Measurements from ENCODE around the gene RBM11.

The RBM11 gene

GRCh38 chr21:14243874-14244273 lies 27.9 kb downstream of the RBM11 start:
- TF ChIP-seq, protein P1, sequence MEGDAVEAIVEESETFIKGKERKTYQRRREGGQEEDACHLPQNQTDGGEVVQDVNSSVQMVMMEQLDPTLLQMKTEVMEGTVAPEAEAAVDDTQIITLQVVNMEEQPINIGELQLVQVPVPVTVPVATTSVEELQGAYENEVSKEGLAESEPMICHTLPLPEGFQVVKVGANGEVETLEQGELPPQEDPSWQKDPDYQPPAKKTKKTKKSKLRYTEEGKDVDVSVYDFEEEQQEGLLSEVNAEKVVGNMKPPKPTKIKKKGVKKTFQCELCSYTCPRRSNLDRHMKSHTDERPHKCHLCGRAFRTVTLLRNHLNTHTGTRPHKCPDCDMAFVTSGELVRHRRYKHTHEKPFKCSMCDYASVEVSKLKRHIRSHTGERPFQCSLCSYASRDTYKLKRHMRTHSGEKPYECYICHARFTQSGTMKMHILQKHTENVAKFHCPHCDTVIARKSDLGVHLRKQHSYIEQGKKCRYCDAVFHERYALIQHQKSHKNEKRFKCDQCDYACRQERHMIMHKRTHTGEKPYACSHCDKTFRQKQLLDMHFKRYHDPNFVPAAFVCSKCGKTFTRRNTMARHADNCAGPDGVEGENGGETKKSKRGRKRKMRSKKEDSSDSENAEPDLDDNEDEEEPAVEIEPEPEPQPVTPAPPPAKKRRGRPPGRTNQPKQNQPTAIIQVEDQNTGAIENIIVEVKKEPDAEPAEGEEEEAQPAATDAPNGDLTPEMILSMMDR (IDR thresholded peaks at IDR 0.05; ENCODE audit: unreplicated experiment in 3 of 3): no peak

GRCh38 chr21:14244911-14245310 lies 29.0 kb downstream of the RBM11 start:
- H3K9me3 Mint-ChIP-seq: peaks cover 3% of the 10 kb centered on the region
- H3K4me1 Mint-ChIP-seq: no peaks in the 10 kb centered on the region
- H3K27me3 Mint-ChIP-seq (ENCODE audit: low read depth): no peaks in the 10 kb centered on the region
- no peak overlapping the region for H3K4me3 Mint-ChIP-seq
- no peak overlapping the region for H3K27ac Mint-ChIP-seq
- TF ChIP-seq, protein P1 (IDR thresholded peaks at IDR 0.05; ENCODE audit: unreplicated experiment in 3 of 3): no peak
- no peaks in the 10 kb centered on the region for H3K36me3 Mint-ChIP-seq (ENCODE audit: low read depth)

More at GRCh38 chr21:14243874-14244273, 27.9 kb downstream of the RBM11 start:
- Mint-ChIP-seq H3K4me3 (no peak overlapping the region), H3K9me3 (no peaks in the 10 kb centered on the region), H3K36me3 (ENCODE audit: low read depth) (no peaks in the 10 kb centered on the region), H3K4me1 (no peaks in the 10 kb centered on the region), H3K27ac (no peak overlapping the region), H3K27me3 (ENCODE audit: low read depth) (no peaks in the 10 kb centered on the region)

- Mint-ChIP-seq H3K27ac (no peak overlapping the region), H3K4me1 (no peaks in the 10 kb centered on the region), H3K27me3 (ENCODE audit: low read depth) (no peaks in the 10 kb centered on the region), H3K36me3 (ENCODE audit: low read depth) (no peaks in the 10 kb centered on the region), H3K4me3 (no peak overlapping the region), H3K9me3 (peaks cover 5% of the 10 kb centered on the region)
- TF ChIP-seq, protein P1 (IDR thresholded peaks at IDR 0.05; ENCODE audit: unreplicated experiment in 3 of 3): no peak
These were observed 29.8 kb downstream of the RBM11 start for GRCh38 chr21:14245711-14246110.

- peaks cover 5% of the 10 kb centered on the region for H3K9me3 Mint-ChIP-seq
These were observed 35.4 kb downstream of the RBM11 start for GRCh38 chr21:14251336-14251735.

DNA sequence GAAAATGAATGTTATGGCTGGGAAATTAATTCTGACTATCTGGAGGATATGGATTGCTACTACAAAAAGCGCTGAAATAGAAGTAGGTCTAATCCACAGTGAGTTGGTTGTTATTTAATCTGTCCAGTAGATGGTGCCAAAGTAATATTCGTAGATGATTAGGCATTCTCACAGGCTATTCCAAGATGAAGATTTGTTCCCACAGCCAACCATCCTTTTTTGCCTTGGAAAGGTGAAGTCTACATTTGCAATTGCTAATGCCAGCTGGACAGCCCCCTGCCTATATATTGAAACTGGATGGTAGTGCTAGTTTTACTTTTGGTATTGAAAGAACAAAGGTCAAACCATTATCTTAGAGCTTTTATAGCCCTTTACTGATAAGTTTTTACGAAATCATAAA lies 43.8 kb downstream of the RBM11 start:
- H3K4me1 Mint-ChIP-seq: no peaks in the 10 kb centered on the region
- no peak overlapping the region for H3K27ac Mint-ChIP-seq
- H3K4me3 Mint-ChIP-seq: no peak overlapping the region
- no peaks in the 10 kb centered on the region for H3K27me3 Mint-ChIP-seq (ENCODE audit: low read depth)
- H3K36me3 Mint-ChIP-seq (ENCODE audit: low read depth): no peaks in the 10 kb centered on the region
- TF ChIP-seq, protein P1 (IDR thresholded peaks at IDR 0.05; ENCODE audit: unreplicated experiment in 3 of 3): peak; percentile 62 to 69 (median 67)
- H3K9me3 Mint-ChIP-seq: no peaks in the 10 kb centered on the region

More at GRCh38 chr21:14251336-14251735, 35.4 kb downstream of the RBM11 start:
- H3K27me3 Mint-ChIP-seq (ENCODE audit: low read depth): no peaks in the 10 kb centered on the region
- no peaks in the 10 kb centered on the region for H3K36me3 Mint-ChIP-seq (ENCODE audit: low read depth)
- no peak overlapping the region for H3K27ac Mint-ChIP-seq
- H3K4me1 Mint-ChIP-seq: no peaks in the 10 kb centered on the region
- H3K4me3 Mint-ChIP-seq: no peak overlapping the region
- TF ChIP-seq, protein P1 (IDR thresholded peaks at IDR 0.05; ENCODE audit: unreplicated experiment in 3 of 3): no peak

DNA sequence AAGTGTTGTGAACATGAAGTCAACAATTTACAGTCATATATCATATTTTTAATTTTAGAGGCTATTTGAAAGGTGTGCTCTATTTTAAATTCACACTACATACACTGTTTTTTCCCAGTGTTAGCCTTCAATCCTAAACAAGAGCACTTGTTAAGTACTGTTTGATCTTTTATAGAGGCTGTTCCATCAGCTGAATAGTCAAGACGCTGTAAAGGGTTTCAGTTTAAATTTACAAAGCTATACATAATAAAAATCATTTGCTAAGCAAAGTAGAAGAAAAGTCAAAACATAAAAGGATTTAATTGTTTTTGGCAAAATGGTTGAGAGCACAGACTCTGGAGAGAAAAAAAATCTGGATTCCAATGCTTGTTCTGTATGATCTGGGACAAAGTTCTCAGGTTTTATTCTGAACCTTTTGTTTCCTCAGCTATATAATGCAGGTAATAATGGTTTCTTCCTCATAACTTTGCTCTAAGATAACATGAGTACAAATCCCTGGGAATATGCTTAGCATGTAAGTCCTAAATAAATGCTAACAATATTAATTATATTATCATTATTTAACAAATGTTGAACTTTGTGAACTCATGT lies 44.3 kb downstream of the RBM11 start:
- TF ChIP-seq, protein P1 (IDR thresholded peaks at IDR 0.05; ENCODE audit: unreplicated experiment in 3 of 3): no peak
- no peaks in the 10 kb centered on the region for H3K36me3 Mint-ChIP-seq (ENCODE audit: low read depth)
- H3K27ac Mint-ChIP-seq: no peak overlapping the region
- no peak overlapping the region for H3K4me3 Mint-ChIP-seq
- no peaks in the 10 kb centered on the region for H3K9me3 Mint-ChIP-seq
- H3K4me1 Mint-ChIP-seq: no peaks in the 10 kb centered on the region
- H3K27me3 Mint-ChIP-seq (ENCODE audit: low read depth): no peaks in the 10 kb centered on the region

Measured in nephron (organoid).